ENCODE measurements around the gene PCK1.
"Not testable (repeated sequence)": the region's sequence is repeated elsewhere in the genome, so short reads cannot be mapped to it uniquely, and the experiment has no call there.

The PCK1 gene

GRCh38 chr20:57560554-57561355 is at the start of gene PCK1:
Gene PCK1, plus strand, starts transcription at chr20:57561110. Its CDS starts 302 bp downstream, at chr20:57561412.
- DNase-seq (ENCODE audit: low read depth in 2 of 2, low spot score in 1 of 2), result no peak

GRCh38 chr20:57511709-57512108 is 49.2 kb upstream of the PCK1 start:
- DNase-seq (ENCODE audit: low read depth in 2 of 2, low spot score in 1 of 2), result not testable (repeated sequence)

- no peak for DNase-seq (ENCODE audit: low read depth in 2 of 2, low spot score in 1 of 2)
Observed at GRCh38 chr20:57512432-57512831, 48.5 kb upstream of the PCK1 start.

- no peak for DNase-seq (ENCODE audit: low read depth in 2 of 2, low spot score in 1 of 2)
Observed at GRCh38 chr20:57513199-57513598, 47.7 kb upstream of the PCK1 start.

GRCh38 chr20:57514273-57514751 is 46.6 kb upstream of the PCK1 start:
- no peak for DNase-seq (ENCODE audit: low read depth in 2 of 2, low spot score in 1 of 2)

- no peak for DNase-seq (ENCODE audit: low read depth in 2 of 2, low spot score in 1 of 2)
Observed at GRCh38 chr20:57517904-57518303, 43.0 kb upstream of the PCK1 start.

GRCh38 chr20:57522380-57523140 is 38.4 kb upstream of the PCK1 start:
- no peak for DNase-seq (ENCODE audit: low read depth in 2 of 2, low spot score in 1 of 2)

GRCh38 chr20:57523782-57524181 is 37.1 kb upstream of the PCK1 start:
- DNase-seq (ENCODE audit: low read depth in 2 of 2, low spot score in 1 of 2), result no peak

- no peak for DNase-seq (ENCODE audit: low read depth in 2 of 2, low spot score in 1 of 2)
Observed at GRCh38 chr20:57524511-57525176, 36.3 kb upstream of the PCK1 start, which contains the start of gene CTCFL. Gene CTCFL, minus strand, starts transcription at chr20:57525140. Its CDS starts 935 bp downstream, at chr20:57524205.

GRCh38 chr20:57525328-57526086 is 35.4 kb upstream of the PCK1 start:
- no peak for DNase-seq (ENCODE audit: low read depth in 2 of 2, low spot score in 1 of 2)

- DNase-seq (ENCODE audit: low read depth in 2 of 2, low spot score in 1 of 2), result no peak
Observed at GRCh38 chr20:57526087-57526884, 34.6 kb upstream of the PCK1 start.

GRCh38 chr20:57526885-57527460 is 33.9 kb upstream of the PCK1 start:
- DNase-seq (ENCODE audit: low read depth in 2 of 2, low spot score in 1 of 2), result no peak

- no peak for DNase-seq (ENCODE audit: low read depth in 2 of 2, low spot score in 1 of 2)
Observed at GRCh38 chr20:57527728-57528127, 33.2 kb upstream of the PCK1 start.

- DNase-seq (ENCODE audit: low read depth in 2 of 2, low spot score in 1 of 2), result no peak
Observed at GRCh38 chr20:57528148-57528547, 32.8 kb upstream of the PCK1 start.

GRCh38 chr20:57529160-57529585 is 31.7 kb upstream of the PCK1 start:
- DNase-seq (ENCODE audit: low read depth in 2 of 2, low spot score in 1 of 2), result no peak

GRCh38 chr20:57529810-57530209 is 31.1 kb upstream of the PCK1 start:
- no peak for DNase-seq (ENCODE audit: low read depth in 2 of 2, low spot score in 1 of 2)

GRCh38 chr20:57530327-57530981 is 30.5 kb upstream of the PCK1 start:
- no peak for DNase-seq (ENCODE audit: low read depth in 2 of 2, low spot score in 1 of 2)

GRCh38 chr20:57532104-57532503 is 28.8 kb upstream of the PCK1 start:
- no peak for DNase-seq (ENCODE audit: low read depth in 2 of 2, low spot score in 1 of 2)

- no peak for DNase-seq (ENCODE audit: low read depth in 2 of 2, low spot score in 1 of 2)
Observed at GRCh38 chr20:57535297-57535696, 25.6 kb upstream of the PCK1 start.

All from stimulated activated CD8-positive, alpha-beta memory T cell treated with anti-CD3 and anti-CD28 coated beads, Interleukin-4, amount 100 ng/mL, for 4 hours (primary cell).